Smooth muscle cell (in vitro differentiated cells): ENCODE data around the gene ZIC5. TPM values are rescaled to one million over a fixed set of nuclear protein-coding genes. Genes with fewer than 3 reads are reported as not detected.

Source experiments
- DNase-seq: peaks from one replicate; lab custom pipeline; 2025; ENCODE audit not compliant: unreplicated experiment; lab: John Stamatoyannopoulos, UW
- H2AFZ ChIP-seq: fragments of 200-600 bp; sonication (generic); 2 replicates; pipeline ENCODE4 v1.6.0; 2016; ENCODE audit warnings: antibody characterized with exemption, low read depth, mild to moderate bottlenecking
- H3F3A ChIP-seq: fragments of 200-600 bp; sonication (generic); 2 replicates; pipeline ENCODE4 v1.6.0; 2017; ENCODE audit warnings: antibody characterized with exemption, low read depth
- H3K27ac ChIP-seq: fragments of 200-600 bp; sonication (generic); 2 replicates; pipeline ENCODE4 v1.5.1; 2016; ENCODE audit warnings: low read depth, mild to moderate bottlenecking
- H3K27me3 ChIP-seq: fragments of 200-600 bp; sonication (generic); 2 replicates; pipeline ENCODE4 v1.6.1; 2016; ENCODE audit warnings: low read depth, mild to moderate bottlenecking
- H3K36me3 ChIP-seq: fragments of 200-600 bp; sonication (generic); 2 replicates; pipeline ENCODE4 v1.5.1; 2016; ENCODE audit warnings: low read depth
- H3K4me1 ChIP-seq: fragments of 200-600 bp; sonication (generic); 2 replicates; pipeline ENCODE4 v1.5.1; 2016; ENCODE audit warnings: low read depth
- H3K4me2 ChIP-seq: fragments of 200-600 bp; sonication (generic); 2 replicates; pipeline ENCODE4 v1.6.0; 2016; ENCODE audit warnings: mild to moderate bottlenecking
- H3K4me3 ChIP-seq: fragments of 200-600 bp; sonication (generic); 2 replicates; pipeline ENCODE4 v1.5.1; 2016; ENCODE audit warnings: mild to moderate bottlenecking
- H3K79me2 ChIP-seq: fragments of 200-600 bp; sonication (generic); 2 replicates; pipeline ENCODE4 v1.6.0; 2016; ENCODE audit warnings: low read depth, mild to moderate bottlenecking
- H3K9ac ChIP-seq: fragments of 200-600 bp; sonication (generic); 2 replicates; pipeline ENCODE4 v1.6.0; 2016; ENCODE audit warnings: low read depth
- H3K9me3 ChIP-seq: fragments of 200-600 bp; sonication (generic); replicated peaks from 2 replicates; pipeline ENCODE4 v1.5.1; 2016; ENCODE audit warnings: low read depth
- H4K20me1 ChIP-seq: fragments of 200-600 bp; sonication (generic); 2 replicates; pipeline ENCODE4 v1.6.0; 2016; ENCODE audit warnings: low read depth
- CTCF ChIP-seq: fragments of 200-600 bp; sonication (generic); IDR thresholded peaks from 2 replicates; pipeline ENCODE4 v1.5.1; 2017; ENCODE audit warnings: borderline replicate concordance, mild to moderate bottlenecking, antibody characterized with exemption; ENCODE audit not compliant: insufficient read depth, poor library complexity, severe bottlenecking
- WGBS: methylation state at CpG from one replicate; pipeline ENCODE4 v1.1.7; 2016; ENCODE audit warnings: low lambda C conversion rate; 5-methylcytosine and 5-hydroxymethylcytosine counted together
- polyA plus RNA-seq: library from polyadenylated mRNA; unstranded; fragments of >200 nt; fragmentation: Nextera tagmentation; extraction: Ambion mirVana; gene quantifications from 2 replicates; pipeline ENCODE4 v1.2.1, GENCODE V29; 2016
- total RNA-seq: library from RNA; depleted of rRNA; stranded (reverse); fragments of >200 nt; gene quantifications from 2 replicates; pipeline ENCODE4 v1.2.3, GENCODE V29; 2014

ZIC5 gene
- total and polyA plus RNA-seq, 2 experiments from 2014 or later, result not detected

GRCh38 chr13:99959540-99960230 lies 11.9 kb downstream of the ZIC5 start:
- Histone ChIP-seq H3K79me2 (no peaks in the 10 kb centered on the region), H3K36me3 (no peaks in the 10 kb centered on the region), H3K4me2 (peak overlapping the region; percentile 78), H2AFZ (no peak overlapping the region), H3K9me3 (no peaks in the 10 kb centered on the region), H3K27ac (no peak overlapping the region), H3F3A (no peaks in the 10 kb centered on the region), H3K4me3 (peak overlapping the region; percentile 23), H3K4me1 (peaks cover 39% of the 10 kb centered on the region), H4K20me1 (no peaks in the 10 kb centered on the region), H3K27me3 (peaks cover 100% of the 10 kb centered on the region), H3K9ac (no peak overlapping the region)
- TF ChIP-seq CTCF, result peak; percentile 31
- no peak for DNase-seq
- 4% methylated on average over 42 of the region's 49 CpGs for WGBS

DNA sequence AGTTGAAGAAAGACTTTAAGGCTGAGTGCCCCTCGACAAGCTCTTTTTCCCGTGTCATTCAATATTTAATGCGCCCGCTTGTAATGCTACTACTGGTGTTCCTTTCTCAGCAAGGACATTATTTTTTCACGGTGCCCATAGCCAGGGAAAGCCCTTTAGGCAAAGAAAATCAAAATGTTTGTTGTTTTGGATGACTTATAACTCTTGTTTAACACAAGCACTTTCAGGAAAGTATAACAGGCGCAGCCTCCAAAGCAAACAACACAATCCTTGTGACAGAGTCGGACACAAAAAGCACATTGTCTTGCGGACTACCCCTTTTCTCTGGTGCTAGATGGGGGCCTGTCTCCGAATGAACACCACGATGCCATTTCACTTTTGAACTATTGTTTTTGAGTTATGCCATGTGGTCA lies 12.4 kb downstream of the ZIC5 start:
- no peak overlapping the region for H3K27ac ChIP-seq
- no peak overlapping the region for H3K4me3 ChIP-seq
- no peak for DNase-seq
- no peaks in the 10 kb centered on the region for H4K20me1 ChIP-seq
- 3% methylated on average over 10 of the region's 10 CpGs for WGBS
- H3K4me1 ChIP-seq, result peaks cover 39% of the 10 kb centered on the region
- no peaks in the 10 kb centered on the region for H3K79me2 ChIP-seq
- no peaks in the 10 kb centered on the region for H3K36me3 ChIP-seq
- H3K9ac ChIP-seq, result no peak overlapping the region
- no peaks in the 10 kb centered on the region for H3K9me3 ChIP-seq
- peak overlapping the region; percentile 78 for H3K4me2 ChIP-seq
- no peak for TF ChIP-seq CTCF
- no peaks in the 10 kb centered on the region for H3F3A ChIP-seq
- peaks cover 100% of the 10 kb centered on the region for H3K27me3 ChIP-seq
- no peak overlapping the region for H2AFZ ChIP-seq

DNA sequence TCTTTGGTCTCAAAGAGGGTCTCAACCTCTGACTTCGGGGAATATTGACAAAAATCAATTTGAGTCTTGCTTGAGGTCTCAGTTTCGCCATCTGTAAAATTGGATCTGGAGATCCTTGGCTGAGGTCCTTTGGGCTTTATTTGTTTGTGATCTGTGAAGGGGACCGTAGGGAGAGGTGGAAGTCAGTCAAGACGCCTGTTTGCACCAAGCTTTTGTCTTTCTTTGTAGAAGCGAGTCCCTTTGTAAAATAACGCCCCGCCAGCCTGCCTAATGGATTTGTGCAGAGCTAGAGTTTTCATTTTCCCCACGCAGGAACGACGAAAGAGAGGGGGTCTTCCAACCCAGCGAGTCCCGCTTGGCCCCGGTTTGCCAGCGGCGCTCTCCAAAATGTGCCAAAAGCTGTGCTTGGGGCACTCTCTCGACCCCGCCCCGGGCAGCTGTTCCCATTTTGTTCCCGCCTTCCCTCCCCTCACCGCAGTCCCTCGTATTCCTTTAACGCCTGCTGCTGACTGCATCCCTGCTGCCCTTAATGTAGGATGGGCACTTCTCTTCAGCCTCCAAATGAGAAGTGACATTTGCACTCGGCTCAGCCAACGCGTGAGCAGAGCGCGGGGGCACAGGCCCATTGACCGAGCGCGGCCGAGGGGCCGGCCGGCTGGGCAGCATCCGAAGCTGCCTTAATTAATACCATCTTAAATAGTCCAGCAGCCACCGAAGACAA lies 13.0 kb downstream of the ZIC5 start:
- Histone ChIP-seq H3K79me2 (no peaks in the 10 kb centered on the region), H3K4me1 (peaks cover 39% of the 10 kb centered on the region), H4K20me1 (no peaks in the 10 kb centered on the region), H3K9me3 (no peaks in the 10 kb centered on the region), H3K27me3 (peaks cover 100% of the 10 kb centered on the region), H3K4me3 (no peak overlapping the region), H3F3A (no peaks in the 10 kb centered on the region), H3K4me2 (peak overlapping the region; percentile 78), H3K27ac (no peak overlapping the region), H2AFZ (no peak overlapping the region), H3K9ac (no peak overlapping the region), H3K36me3 (no peaks in the 10 kb centered on the region)
- WGBS, result 2% methylated on average over 32 of the region's 35 CpGs
- DNase-seq, result no peak
- TF ChIP-seq CTCF, result no peak
